ENCODE results near the gene CD160. TPM values are rescaled to one million over a fixed set of nuclear protein-coding genes. Genes with fewer than 3 reads are reported as not detected.

Gene CD160
- total RNA-seq, 1 experiment from 2014 or later: not detected

GRCh38 chr1:145695821-145696629 lies 23.3 kb upstream of the CD160 start:
- H3K9ac ChIP-seq (ENCODE audit: extremely low read depth, insufficient read length, low read length): no peak overlapping the region
- H3K4ac ChIP-seq (ENCODE audit: low read depth, low read length): no peak overlapping the region
- H4K8ac ChIP-seq (replicated peaks; ENCODE audit: insufficient read length, low read depth, low read length): no peak overlapping the region
- no peak overlapping the region for H2BK20ac ChIP-seq (ENCODE audit: low read depth, low read length, poor library complexity, severe bottlenecking)
- WGBS (ENCODE audit: extremely low coverage, insufficient read length, low lambda C conversion rate): no CpG with 5 or more reads among the region's 5 CpGs
- no peak overlapping the region for H3K18ac ChIP-seq (ENCODE audit: insufficient read length, low read depth, low read length)
- H3K23ac ChIP-seq (ENCODE audit: insufficient read length, low read depth, low read length): no peak overlapping the region
- no peak for TF ChIP-seq CTCF (conservative IDR thresholded peaks at IDR 0.05)
- H3K27me3 Mint-ChIP-seq (ENCODE audit: low read depth): peaks cover 9% of the 10 kb centered on the region
- H2AFZ ChIP-seq (ENCODE audit: low read length): no peak overlapping the region
- no peak overlapping the region for H3K56ac ChIP-seq (ENCODE audit: insufficient read length, low read depth, low read length)
- H2AK5ac ChIP-seq (ENCODE audit: insufficient read length, low read length): no peak overlapping the region
- H4K5ac ChIP-seq (ENCODE audit: insufficient read length, low read depth, low read length): no peak overlapping the region
- no peak overlapping the region for H4K91ac ChIP-seq (ENCODE audit: insufficient read length, low read depth, low read length)
- no peaks in the 10 kb centered on the region for H3K9me3 ChIP-seq (ENCODE audit: control insufficient read depth, low read depth, low read length)
- no peaks in the 10 kb centered on the region for H3K27me3 ChIP-seq (ENCODE audit: insufficient read depth, low read length)
- H2BK15ac ChIP-seq (ENCODE audit: low read depth, low read length): no peak overlapping the region
- no peak overlapping the region for H3T11ph ChIP-seq (ENCODE audit: low read length)
- no peak overlapping the region for H2BK120ac ChIP-seq (ENCODE audit: low read depth, low read length, poor library complexity, severe bottlenecking)
- H3K27ac ChIP-seq (ENCODE audit: insufficient read length, low read depth, low read length): no peak overlapping the region
- no peaks in the 10 kb centered on the region for H3K4me1 ChIP-seq (ENCODE audit: insufficient read depth, low read length)
- no peaks in the 10 kb centered on the region for H3K9me3 Mint-ChIP-seq
- H3K79me1 ChIP-seq (ENCODE audit: insufficient read depth, low read depth, low read length, poor library complexity, severe bottlenecking): no peaks in the 10 kb centered on the region
- H3K4me1 Mint-ChIP-seq: no peaks in the 10 kb centered on the region; a peak in 1 of 4 replicates
- H3K79me2 ChIP-seq (ENCODE audit: insufficient read depth, low read length): no peaks in the 10 kb centered on the region
- no peak overlapping the region for H2BK12ac ChIP-seq (ENCODE audit: insufficient read length, low read depth, low read length)
- H2BK5ac ChIP-seq (ENCODE audit: insufficient read length, low read length): no peak overlapping the region
- H4K20me1 ChIP-seq (ENCODE audit: control insufficient read depth, insufficient read depth, insufficient read length): no peaks in the 10 kb centered on the region
- 0 out of 7 replicates have a peak overlapping the region, but pooled peaks of 1 of the 3 experiments have one; percentile 6 for H3K27ac Mint-ChIP-seq
- no peaks in the 10 kb centered on the region for H3K23me2 ChIP-seq (ENCODE audit: insufficient read length, low read depth, low read length, poor library complexity, severe bottlenecking)
- no peak overlapping the region for H3K4me3 Mint-ChIP-seq
- no peaks in the 10 kb centered on the region for H3K36me3 Mint-ChIP-seq (ENCODE audit: insufficient read depth in 1 of 3, low read depth in 3 of 3)
- DNase-seq: no peak
- no peak overlapping the region for H3K4me2 ChIP-seq (ENCODE audit: insufficient read depth, insufficient read length, low read length)
- no peak overlapping the region for H3K14ac ChIP-seq (ENCODE audit: insufficient read depth, low read length)
